ENCODE data around the gene VSX1. TPM values are rescaled to one million over a fixed set of nuclear protein-coding genes. Genes with fewer than 3 reads are reported as not detected.

The VSX1 gene
- total RNA-seq, 1 donor from 2014 or later, result not detected

DNA sequence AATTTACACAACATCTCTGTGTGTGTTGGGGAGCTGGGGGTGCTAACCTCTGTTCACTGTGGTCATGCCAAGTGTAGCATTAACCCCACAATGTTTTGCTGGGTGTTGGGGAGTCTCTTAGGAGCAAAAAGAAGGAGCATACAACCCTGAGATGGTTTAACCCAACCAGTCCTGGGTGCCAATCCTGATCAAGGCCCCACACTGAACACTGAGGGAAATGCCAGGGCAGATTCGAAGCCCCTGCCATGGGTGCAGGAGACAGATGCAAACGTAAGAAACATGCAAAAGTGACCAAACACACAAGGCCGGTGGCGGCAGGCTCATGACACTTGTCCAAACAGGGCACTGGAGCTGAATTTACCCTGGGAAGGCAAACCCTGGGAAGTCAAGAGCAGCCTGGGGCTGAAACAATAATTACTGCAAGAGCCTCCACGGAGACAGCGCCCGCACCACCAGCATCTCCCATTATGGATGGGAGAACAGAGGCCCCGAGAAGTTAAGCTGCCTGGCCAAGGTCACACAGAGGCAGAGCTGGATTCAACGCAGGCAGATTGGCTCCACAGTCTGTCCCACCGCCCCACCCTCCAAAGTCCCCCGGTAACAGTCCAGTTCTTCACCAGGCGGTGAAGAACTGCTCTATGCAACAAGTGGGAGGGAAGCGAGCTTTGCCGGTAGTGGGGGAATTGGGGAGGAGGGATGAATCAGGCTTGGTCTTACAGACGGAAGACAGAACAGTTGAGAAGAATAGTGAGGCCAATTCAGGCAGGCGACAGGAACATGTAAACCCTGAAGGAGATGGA, 32.5 kb downstream of the VSX1 start:
- TF ChIP-seq, protein P1, sequence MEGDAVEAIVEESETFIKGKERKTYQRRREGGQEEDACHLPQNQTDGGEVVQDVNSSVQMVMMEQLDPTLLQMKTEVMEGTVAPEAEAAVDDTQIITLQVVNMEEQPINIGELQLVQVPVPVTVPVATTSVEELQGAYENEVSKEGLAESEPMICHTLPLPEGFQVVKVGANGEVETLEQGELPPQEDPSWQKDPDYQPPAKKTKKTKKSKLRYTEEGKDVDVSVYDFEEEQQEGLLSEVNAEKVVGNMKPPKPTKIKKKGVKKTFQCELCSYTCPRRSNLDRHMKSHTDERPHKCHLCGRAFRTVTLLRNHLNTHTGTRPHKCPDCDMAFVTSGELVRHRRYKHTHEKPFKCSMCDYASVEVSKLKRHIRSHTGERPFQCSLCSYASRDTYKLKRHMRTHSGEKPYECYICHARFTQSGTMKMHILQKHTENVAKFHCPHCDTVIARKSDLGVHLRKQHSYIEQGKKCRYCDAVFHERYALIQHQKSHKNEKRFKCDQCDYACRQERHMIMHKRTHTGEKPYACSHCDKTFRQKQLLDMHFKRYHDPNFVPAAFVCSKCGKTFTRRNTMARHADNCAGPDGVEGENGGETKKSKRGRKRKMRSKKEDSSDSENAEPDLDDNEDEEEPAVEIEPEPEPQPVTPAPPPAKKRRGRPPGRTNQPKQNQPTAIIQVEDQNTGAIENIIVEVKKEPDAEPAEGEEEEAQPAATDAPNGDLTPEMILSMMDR (IDR thresholded peaks at IDR 0.05; ENCODE audit: unreplicated experiment), result no peak
- H3K27me3 Mint-ChIP-seq, result peaks cover 55% of the 10 kb centered on the region

DNA sequence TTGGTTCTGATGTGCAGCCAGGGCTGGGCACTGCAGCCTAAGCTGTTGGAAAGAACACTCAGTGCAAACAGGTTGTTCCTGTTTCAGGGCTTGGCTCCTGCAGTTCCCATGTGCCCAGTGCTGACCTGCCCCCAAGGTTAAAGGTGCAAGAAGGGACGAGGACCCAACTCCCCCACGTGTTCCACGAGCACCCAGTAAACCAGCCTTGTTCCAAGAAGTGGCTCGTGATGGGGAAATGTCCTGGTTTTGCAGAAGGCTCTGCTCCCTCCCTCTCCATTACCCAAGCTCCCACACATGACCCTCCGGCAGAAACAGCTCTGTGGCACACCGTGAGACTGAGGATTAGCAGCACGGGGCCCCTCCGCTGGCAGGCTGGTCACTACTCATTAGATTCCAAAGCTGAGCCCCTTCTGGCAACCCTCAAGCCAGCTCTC, 33.4 kb downstream of the VSX1 start:
- Mint-ChIP-seq H3K27ac (no peak overlapping the region), H3K27me3 (peaks cover 46% of the 10 kb centered on the region), H3K4me1 (ENCODE audit: low read depth) (no peaks in the 10 kb centered on the region), H3K4me3 (ENCODE audit: low read depth) (no peak overlapping the region), H3K9me3 (ENCODE audit: low read depth) (no peaks in the 10 kb centered on the region), H3K36me3 (ENCODE audit: insufficient read depth) (no peaks in the 10 kb centered on the region)
- TF ChIP-seq, protein P1 (IDR thresholded peaks at IDR 0.05; ENCODE audit: unreplicated experiment), result no peak
- no peak for DNase-seq (ENCODE audit: low spot score, unreplicated experiment)

More for the DNA sequence above, 32.5 kb downstream of the VSX1 start:
- DNase-seq (ENCODE audit: low spot score, unreplicated experiment), result no peak
- Mint-ChIP-seq H3K27ac (no peak overlapping the region), H3K9me3 (ENCODE audit: low read depth) (no peaks in the 10 kb centered on the region), H3K4me1 (ENCODE audit: low read depth) (no peaks in the 10 kb centered on the region), H3K4me3 (ENCODE audit: low read depth) (no peak overlapping the region), H3K36me3 (ENCODE audit: insufficient read depth) (no peaks in the 10 kb centered on the region)

DNA sequence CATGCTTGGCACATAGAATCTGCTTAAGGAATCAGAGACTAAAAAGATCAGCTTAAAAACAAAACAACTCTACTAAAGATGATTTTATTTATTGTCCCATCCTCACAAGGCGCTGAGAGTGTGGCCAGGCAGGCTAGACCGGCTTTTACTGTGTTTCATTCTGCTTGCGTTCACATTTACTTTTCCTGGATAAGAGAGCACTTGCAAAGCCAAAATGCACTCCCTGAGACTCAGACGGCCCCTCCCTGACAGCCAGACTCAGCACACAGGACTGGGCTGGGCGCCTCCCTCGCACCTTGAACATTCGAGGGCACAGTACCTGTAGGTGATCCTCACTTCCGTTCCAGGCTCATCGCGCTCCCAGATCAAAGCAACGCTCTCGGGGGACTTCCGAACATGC, 34.2 kb downstream of the VSX1 start:
- no peaks in the 10 kb centered on the region for H3K4me1 Mint-ChIP-seq (ENCODE audit: low read depth)
- no peak overlapping the region for H3K4me3 Mint-ChIP-seq (ENCODE audit: low read depth)
- H3K27ac Mint-ChIP-seq, result no peak overlapping the region
- TF ChIP-seq, protein P1 (IDR thresholded peaks at IDR 0.05; ENCODE audit: unreplicated experiment), result no peak
- DNase-seq (ENCODE audit: low spot score, unreplicated experiment), result no peak
- H3K27me3 Mint-ChIP-seq, result peaks cover 41% of the 10 kb centered on the region
- no peaks in the 10 kb centered on the region for H3K9me3 Mint-ChIP-seq (ENCODE audit: low read depth)
- no peaks in the 10 kb centered on the region for H3K36me3 Mint-ChIP-seq (ENCODE audit: insufficient read depth)

DNA sequence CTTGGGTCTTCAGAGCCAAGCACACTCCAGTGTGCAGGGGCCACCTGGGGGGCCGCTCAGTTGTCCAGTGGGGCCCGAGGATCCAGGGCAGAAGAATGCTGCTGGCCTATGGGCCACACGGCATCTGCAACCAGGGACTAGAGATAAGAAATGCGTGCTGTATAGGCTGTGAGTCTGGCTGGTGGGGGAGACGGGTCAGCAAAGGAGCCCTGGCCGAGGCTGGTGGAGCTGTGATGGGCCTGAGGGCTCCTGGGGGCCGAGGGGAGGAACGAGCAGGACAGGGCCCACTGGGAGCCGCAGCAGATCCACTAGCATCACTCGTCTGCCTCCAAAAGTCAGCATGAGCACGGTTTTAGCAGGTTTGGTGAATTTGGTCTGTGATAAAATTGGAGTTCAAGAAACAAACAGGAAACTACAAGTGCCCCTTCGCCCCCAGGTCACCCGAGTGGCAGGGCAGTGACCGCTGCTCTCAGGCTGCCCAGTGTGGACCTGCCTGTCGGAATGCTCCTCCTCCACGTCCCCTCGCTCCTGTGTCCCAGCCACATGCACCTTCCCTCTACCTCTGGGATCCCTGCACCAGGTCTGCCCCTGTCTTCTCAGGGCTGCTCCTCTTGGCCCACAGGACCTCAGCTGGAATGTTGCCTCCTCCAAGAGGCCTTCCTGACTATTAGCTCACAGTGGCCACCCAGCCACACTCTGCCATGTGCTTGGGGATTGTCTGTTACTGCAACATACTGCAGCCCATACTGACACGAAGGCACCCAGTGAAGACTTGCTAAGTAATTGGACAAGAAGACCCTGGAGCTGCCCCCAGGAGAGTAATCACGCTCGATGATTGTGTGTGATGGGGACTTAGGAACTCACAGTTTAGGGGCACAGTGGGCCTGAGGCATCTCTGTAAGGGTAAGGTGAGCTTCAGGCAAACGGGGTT, 34.9 kb downstream of the VSX1 start:
- Mint-ChIP-seq H3K4me1 (ENCODE audit: low read depth) (no peaks in the 10 kb centered on the region), H3K4me3 (ENCODE audit: low read depth) (no peak overlapping the region), H3K27me3 (peaks cover 35% of the 10 kb centered on the region), H3K9me3 (ENCODE audit: low read depth) (no peaks in the 10 kb centered on the region), H3K36me3 (ENCODE audit: insufficient read depth) (no peaks in the 10 kb centered on the region), H3K27ac (no peak overlapping the region)
- DNase-seq (ENCODE audit: low spot score, unreplicated experiment), result no peak
- TF ChIP-seq, protein P1 (IDR thresholded peaks at IDR 0.05; ENCODE audit: unreplicated experiment), result no peak

DNA sequence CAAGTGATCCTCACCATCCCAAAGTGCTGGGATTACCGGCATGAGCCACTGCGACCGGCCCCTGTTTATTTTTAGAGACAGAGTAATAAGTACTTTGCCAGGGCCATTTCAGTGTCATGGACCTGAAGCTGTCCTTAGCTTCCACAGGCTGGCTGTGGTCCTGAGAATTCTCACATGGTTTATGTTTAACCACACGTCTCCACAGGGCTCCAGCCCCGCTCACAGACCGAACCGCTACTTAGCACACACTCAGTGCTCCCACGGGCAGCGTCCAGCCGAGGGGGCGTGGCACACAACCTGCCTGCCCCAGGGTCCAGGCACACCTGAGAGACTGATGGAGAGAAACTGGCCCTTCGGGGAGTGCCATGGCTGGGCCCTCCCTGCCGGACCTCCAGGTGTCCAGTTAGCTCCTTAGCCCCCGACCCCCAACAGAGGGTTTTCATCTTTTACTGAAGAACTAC, 35.7 kb downstream of the VSX1 start:
- no peak for DNase-seq (ENCODE audit: low spot score, unreplicated experiment)
- no peak overlapping the region for H3K27ac Mint-ChIP-seq
- peaks cover 30% of the 10 kb centered on the region for H3K27me3 Mint-ChIP-seq
- H3K4me1 Mint-ChIP-seq (ENCODE audit: low read depth), result no peaks in the 10 kb centered on the region
- no peaks in the 10 kb centered on the region for H3K9me3 Mint-ChIP-seq (ENCODE audit: low read depth)
- H3K4me3 Mint-ChIP-seq (ENCODE audit: low read depth), result no peak overlapping the region
- H3K36me3 Mint-ChIP-seq (ENCODE audit: insufficient read depth), result no peaks in the 10 kb centered on the region
- TF ChIP-seq, protein P1 (IDR thresholded peaks at IDR 0.05; ENCODE audit: unreplicated experiment), result no peak

Data from progenitor cell of endocrine pancreas (in vitro differentiated cells).